ENCODE results near the gene YJEFN3.

YJEFN3 gene

DNA sequence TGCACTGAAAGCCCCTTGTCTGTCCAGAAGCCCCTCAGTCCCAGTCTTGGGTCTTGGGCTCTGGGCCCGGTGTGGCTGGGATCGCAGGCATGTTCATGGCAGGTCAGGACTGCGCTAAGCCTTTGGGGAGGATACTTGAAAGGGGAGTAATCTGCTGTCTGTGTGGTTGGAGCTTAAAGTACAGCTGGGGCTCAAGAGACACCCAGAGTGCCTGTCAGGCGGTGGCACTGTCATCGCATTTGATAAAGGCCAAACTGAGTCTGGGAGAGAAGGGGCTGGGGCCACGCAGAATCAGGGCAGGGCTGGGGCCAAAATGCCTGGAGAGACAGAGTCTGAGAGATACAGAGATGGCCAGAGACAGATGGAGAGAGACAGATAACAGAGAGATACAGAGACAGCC lies 5.1 kb downstream of the YJEFN3 start:
- H3K27me3 ChIP-seq = peaks cover 27% of the 10 kb centered on the region
- H3K36me3 ChIP-seq = peaks cover 16% of the 10 kb centered on the region
- H3K27ac ChIP-seq = no peak overlapping the region
- peaks cover 10 to 16% of the 10 kb centered on the region in 2 experiments for H3K4me1 ChIP-seq (ENCODE audit: control insufficient read depth in 1 of 2, insufficient read depth in 1 of 2, low read depth in 1 of 2, low read length in 1 of 2)
- H3K4me3 ChIP-seq (ENCODE audit: low read depth in 1 of 2, low read length in 1 of 2) = no peak overlapping the region
- TF ChIP-seq, protein P1, sequence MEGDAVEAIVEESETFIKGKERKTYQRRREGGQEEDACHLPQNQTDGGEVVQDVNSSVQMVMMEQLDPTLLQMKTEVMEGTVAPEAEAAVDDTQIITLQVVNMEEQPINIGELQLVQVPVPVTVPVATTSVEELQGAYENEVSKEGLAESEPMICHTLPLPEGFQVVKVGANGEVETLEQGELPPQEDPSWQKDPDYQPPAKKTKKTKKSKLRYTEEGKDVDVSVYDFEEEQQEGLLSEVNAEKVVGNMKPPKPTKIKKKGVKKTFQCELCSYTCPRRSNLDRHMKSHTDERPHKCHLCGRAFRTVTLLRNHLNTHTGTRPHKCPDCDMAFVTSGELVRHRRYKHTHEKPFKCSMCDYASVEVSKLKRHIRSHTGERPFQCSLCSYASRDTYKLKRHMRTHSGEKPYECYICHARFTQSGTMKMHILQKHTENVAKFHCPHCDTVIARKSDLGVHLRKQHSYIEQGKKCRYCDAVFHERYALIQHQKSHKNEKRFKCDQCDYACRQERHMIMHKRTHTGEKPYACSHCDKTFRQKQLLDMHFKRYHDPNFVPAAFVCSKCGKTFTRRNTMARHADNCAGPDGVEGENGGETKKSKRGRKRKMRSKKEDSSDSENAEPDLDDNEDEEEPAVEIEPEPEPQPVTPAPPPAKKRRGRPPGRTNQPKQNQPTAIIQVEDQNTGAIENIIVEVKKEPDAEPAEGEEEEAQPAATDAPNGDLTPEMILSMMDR (IDR thresholded peaks at IDR 0.05) = no peak
- H3K9me3 ChIP-seq = no peaks in the 10 kb centered on the region

DNA sequence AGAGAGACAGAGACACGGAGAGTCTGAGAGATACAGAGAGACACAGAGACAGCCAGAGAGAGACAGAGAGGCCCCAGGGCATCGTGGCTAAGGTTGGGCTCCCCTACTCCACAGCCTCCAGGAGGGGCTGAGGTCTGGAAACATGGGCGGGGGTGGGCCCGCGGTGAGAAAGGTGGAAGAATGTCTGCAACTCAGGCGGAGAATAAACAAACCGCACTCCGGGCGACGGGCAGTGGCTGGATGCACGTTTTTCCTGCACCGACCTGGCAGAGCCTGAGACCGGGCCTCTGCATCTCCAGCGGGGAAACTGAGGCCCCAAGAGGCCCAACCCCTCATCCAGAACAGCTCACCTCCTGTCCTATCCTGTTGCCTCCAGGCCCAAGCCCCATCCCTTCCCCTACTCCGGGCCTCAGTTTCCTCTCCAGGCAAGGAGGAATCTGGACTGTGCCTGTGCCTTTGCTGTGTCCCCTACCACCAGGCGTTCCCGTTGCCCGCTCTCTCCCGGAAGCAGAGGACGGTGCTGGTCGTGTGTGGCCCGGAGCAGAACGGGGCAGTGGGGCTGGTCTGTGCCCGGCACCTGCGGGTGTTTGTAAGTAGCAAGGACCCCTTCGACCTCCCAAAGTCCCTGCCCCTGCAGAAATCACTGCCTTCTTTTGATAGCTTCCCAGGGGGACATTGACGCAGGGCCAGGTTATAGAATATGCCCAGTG lies 6.0 kb downstream of the YJEFN3 start:
- H3K27me3 ChIP-seq = peaks cover 36% of the 10 kb centered on the region
- no peak overlapping the region for H3K27ac ChIP-seq
- no peak overlapping the region for H3K4me3 ChIP-seq (ENCODE audit: low read depth in 1 of 2, low read length in 1 of 2)
- H3K9me3 ChIP-seq = no peaks in the 10 kb centered on the region
- H3K36me3 ChIP-seq = peaks cover 7% of the 10 kb centered on the region
- peaks cover 10 to 19% of the 10 kb centered on the region in 2 experiments for H3K4me1 ChIP-seq (ENCODE audit: control insufficient read depth in 1 of 2, insufficient read depth in 1 of 2, low read depth in 1 of 2, low read length in 1 of 2)
- TF ChIP-seq, protein P1 (IDR thresholded peaks at IDR 0.05) = no peak

DNA sequence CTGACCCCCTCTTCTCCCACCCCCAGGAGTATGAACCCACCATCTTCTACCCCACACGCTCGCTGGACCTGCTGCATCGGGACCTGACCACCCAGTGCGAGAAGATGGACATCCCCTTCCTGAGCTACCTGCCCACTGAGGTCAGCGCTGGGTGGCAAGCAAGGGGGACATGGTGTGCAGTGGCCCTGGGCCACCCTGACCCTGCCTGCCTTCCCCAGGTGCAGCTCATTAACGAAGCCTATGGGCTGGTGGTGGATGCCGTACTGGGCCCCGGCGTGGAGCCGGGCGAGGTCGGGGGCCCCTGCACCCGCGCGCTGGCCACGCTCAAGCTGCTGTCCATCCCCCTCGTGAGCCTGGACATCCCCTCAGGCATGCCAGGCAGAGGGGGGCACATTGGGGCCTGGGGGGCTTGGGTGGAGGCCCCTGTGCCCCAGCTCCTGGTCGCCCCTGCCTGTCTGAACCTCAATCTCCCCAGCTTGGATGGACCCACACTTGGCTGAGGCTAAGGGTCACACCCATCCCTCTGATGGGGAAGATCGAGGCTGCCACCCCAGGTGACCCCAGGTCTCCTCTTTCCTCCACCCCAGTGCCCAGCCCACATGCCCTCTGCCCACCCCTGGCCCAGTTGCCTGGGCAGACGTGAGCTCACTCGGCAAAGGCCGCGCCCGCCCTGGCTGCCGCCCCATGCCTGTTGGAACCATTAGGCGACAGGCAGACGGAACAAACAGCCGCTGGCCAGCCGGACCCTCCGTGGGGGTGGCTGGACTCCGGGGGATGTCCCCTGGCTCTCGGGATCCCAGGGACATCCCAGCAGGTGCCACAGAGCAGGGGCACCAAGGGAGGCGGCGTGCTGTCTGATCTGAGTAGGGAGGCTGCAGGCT lies 6.8 kb downstream of the YJEFN3 start:
- Histone ChIP-seq H3K27ac (no peak overlapping the region), H3K27me3 (peaks cover 44% of the 10 kb centered on the region), H3K4me1 (ENCODE audit: control insufficient read depth in 1 of 2, insufficient read depth in 1 of 2, low read depth in 1 of 2, low read length in 1 of 2) (peaks cover 15 to 26% of the 10 kb centered on the region in 2 experiments), H3K4me3 (ENCODE audit: low read depth in 1 of 2, low read length in 1 of 2) (no peak overlapping the region), H3K9me3 (no peaks in the 10 kb centered on the region), H3K36me3 (no peaks in the 10 kb centered on the region)
- TF ChIP-seq, protein P1 (IDR thresholded peaks at IDR 0.05) = no peak

DNA sequence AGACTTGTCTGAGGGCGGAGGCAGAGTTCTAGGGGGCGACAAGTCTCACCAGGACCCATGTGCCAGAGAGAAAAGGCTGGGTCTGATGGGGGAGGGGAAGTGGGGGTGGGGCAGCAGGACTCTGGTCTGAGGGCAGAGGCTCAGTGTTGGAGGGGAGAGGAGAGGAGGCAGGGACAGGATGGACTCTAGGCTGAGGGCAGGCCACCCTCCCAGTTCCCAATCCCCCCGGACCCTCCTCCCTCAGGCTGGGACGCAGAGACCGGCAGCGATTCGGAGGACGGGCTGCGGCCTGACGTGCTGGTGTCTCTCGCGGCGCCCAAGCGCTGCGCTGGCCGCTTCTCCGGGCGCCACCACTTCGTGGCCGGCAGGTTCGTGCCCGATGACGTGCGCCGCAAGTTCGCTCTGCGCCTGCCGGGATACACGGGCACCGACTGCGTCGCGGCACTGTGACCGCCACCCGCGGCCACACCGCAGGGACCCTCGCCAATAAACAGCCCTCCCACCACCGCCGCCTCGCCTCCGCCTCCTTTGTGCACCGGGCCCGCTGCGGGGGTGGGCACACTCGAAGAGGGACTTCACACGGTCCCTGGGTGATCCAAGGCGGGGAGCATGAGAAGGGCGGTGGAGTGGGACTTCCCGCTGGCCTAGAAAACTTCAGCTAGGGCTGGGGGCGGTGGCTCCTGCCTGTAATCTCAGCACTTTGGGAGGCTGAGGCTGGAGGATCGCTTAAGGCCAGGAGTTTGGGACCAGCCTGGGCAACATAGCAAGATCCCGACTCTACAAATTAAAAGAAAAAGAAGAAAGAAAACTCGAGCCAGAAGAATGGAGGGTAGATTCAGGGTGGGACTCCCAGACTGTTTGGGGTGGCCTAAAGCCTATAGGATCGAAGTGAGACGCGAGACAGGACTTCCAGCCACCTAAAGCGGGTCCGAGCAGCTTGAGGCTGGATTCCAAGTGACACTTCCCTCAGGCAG lies 8.7 kb downstream of the YJEFN3 start:
- H3K27me3 ChIP-seq = peaks cover 52% of the 10 kb centered on the region
- peaks cover 33 to 39% of the 10 kb centered on the region in 2 experiments for H3K4me1 ChIP-seq (ENCODE audit: control insufficient read depth in 1 of 2, insufficient read depth in 1 of 2, low read depth in 1 of 2, low read length in 1 of 2)
- no peak overlapping the region for H3K4me3 ChIP-seq (ENCODE audit: low read depth in 1 of 2, low read length in 1 of 2)
- no peak overlapping the region for H3K27ac ChIP-seq
- TF ChIP-seq, protein P1 (IDR thresholded peaks at IDR 0.05) = no peak
- no peaks in the 10 kb centered on the region for H3K9me3 ChIP-seq
- no peaks in the 10 kb centered on the region for H3K36me3 ChIP-seq

All from neutrophil (primary cell).